Right lobe of liver (tissue), 6 donors: ENCODE data around the gene TMCO1. TPM values are rescaled to one million over a fixed set of nuclear protein-coding genes. Genes with fewer than 3 reads are reported as not detected.
A peak's percentile ranks its signal among the peaks of the same experiment; 100 is the strongest.

Source experiments
- ATAC-seq, 4 donors: fragments of 200-7000 bp; cut with Tn5 transposase; one replicate each; pipeline ENCODE4 v1.9.1; 2020; ENCODE audit warnings: mild to moderate bottlenecking in 4 of 4, moderate library complexity in 4 of 4
- DNase-seq, 3 donors: peaks; one replicate each; pipeline ENCODE4 v3.0.0-alpha.2; 2020
- H3K27ac ChIP-seq, 3 donors: fragments of 200-600 bp; one replicate each; pipeline ENCODE4 v1.8.0; 2022
- H3K27me3 ChIP-seq, 2 donors: fragments of 200-600 bp; one replicate each; pipeline ENCODE4 v1.8.0; 2022
- H3K36me3 ChIP-seq, 4 donors: fragments of 200-600 bp; sonication (generic) in 1 of 4; one replicate each; pipeline versions ENCODE4 v1.5.1 to v1.8.0; 2017 to 2022; ENCODE audit warnings: control low read depth in 1 of 4
- H3K4me1 ChIP-seq, 4 donors: fragments of 200-600 bp; sonication (generic) in 1 of 4; one replicate each; pipeline versions ENCODE4 v1.5.1 to v1.8.0; 2017 to 2022; ENCODE audit warnings: control low read depth in 1 of 4
- H3K4me3 ChIP-seq, 3 donors: fragments of 200-600 bp; one replicate each; pipeline ENCODE4 v1.8.0; 2022
- H3K9me3 ChIP-seq, 4 donors: fragments of 200-600 bp; sonication (generic) in 1 of 4; one replicate each; pipeline versions ENCODE4 v1.5.1 to v1.8.0; 2017 to 2022; ENCODE audit warnings: control low read depth in 1 of 4
- CTCF ChIP-seq, 4 donors: fragments of 200-600 bp in 3 of 4; fragments of 450-650 bp in 1 of 4; IDR thresholded peaks; one replicate each; pipeline versions ENCODE4 v1.5.1 to v1.8.0; 2016 to 2022; ENCODE audit warnings: antibody characterized with exemption in 4 of 4, mild to moderate bottlenecking in 2 of 4
- POLR2A ChIP-seq: fragments of 450-650 bp; IDR thresholded peaks from one replicate; pipeline ENCODE4 v1.6.1; 2017; ENCODE audit warnings: antibody characterized with exemption, mild to moderate bottlenecking
- WGBS: methylation state at CpG from one replicate; pipeline ENCODE4 v1.1.6; 2018; ENCODE audit warnings: low coverage, low lambda C conversion rate; ENCODE audit not compliant: insufficient coverage; ENCODE audit errors: missing lambda C conversion rate; 5-methylcytosine and 5-hydroxymethylcytosine counted together
- intact Hi-C, 2 donors: fragments of 100-400 bp; cut with DNase I; formaldehyde crosslinking; loops; one replicate each; pipeline versions ENCODE4 v1.11.2 to v1.14.1; 2022
- long read RNA-seq: library from polyadenylated mRNA; unstranded; transcript quantifications from one replicate; pipeline ENCODE4 v2.0.0, GENCODE V29; 2019
- total RNA-seq, 6 experiments: library from RNA; depleted of rRNA in 2 of 6; stranded (reverse); fragments of >200 nt in 2 of 6; fragmentation: NEBNext Ultra II Directional in 3 of 6; extraction: Animal tissue kit (Norgen Biotek cat#: 25700) in 3 of 6; gene quantifications; one replicate each; pipeline versions ENCODE4 v1.1.0 to v1.2.4, GENCODE V29; 2016 to 2023
- donor health status: DM: no; HTN: yes; CAD: no.
- donor health status: DM: no; HTN: no; CAD: no.
- donor health status: DM: no; HTN: no; CAD: no.
- donor health status: DM: no; HTN: yes; CAD: no.
- donor health status: DM: no; HTN: yes; CAD: no.

The TMCO1 gene
- 10 to 100 TPM; 54.7 to 92.9 (median 75.9) TPM for total RNA-seq
- long read RNA-seq, full-length matches to known transcripts, result 21 of 34 reads
- long read RNA-seq, partial matches to known transcripts, result 11 of 34 reads
- long read RNA-seq, other reads (novel, unspliced or antisense), result 2 of 34 reads

GRCh38 chr1:165768513-165769394 lies at the start of gene TMCO1:
Gene TMCO1, minus strand, starts transcription at chr1:165768868. Its CDS starts 117 bp downstream, at chr1:165768751.
- H3K27ac ChIP-seq, result peak within 1 kb of the TSS; percentile 65 to 85 (median 81)
- intact Hi-C loops, result no loop called here

GRCh38 chr1:165816826-165817497 lies 48.3 kb upstream of the TMCO1 start:
- Histone ChIP-seq H3K36me3 (no peaks in the 10 kb centered on the region), H3K4me1 (no peaks in the 10 kb centered on the region), H3K27me3 (no peaks in the 10 kb centered on the region), H3K9me3 (no peaks in the 10 kb centered on the region), H3K4me3 (no peak overlapping the region), H3K27ac (no peak overlapping the region)
- TF ChIP-seq POLR2A (no peak), CTCF (IDR thresholded peaks at IDR 0.05) (no peak)
- intact Hi-C loops, result no loop called here
- ATAC-seq (no peak), DNase-seq (no peak)
- 63% methylated on average over 7 of the region's 13 CpGs for WGBS

More at GRCh38 chr1:165768513-165769394, at the start of gene TMCO1:
- ATAC-seq, result peak; percentile 99 to 100 (median 99)
- TF ChIP-seq CTCF (IDR thresholded peaks at IDR 0.05) (no peak), POLR2A (peak; percentile 86)
- H3K27me3 ChIP-seq, result no peaks in the 10 kb centered on the region
- WGBS, result 0% methylated on average over 42 of the region's 56 CpGs
- H3K4me3 ChIP-seq, result peak within 1 kb of the TSS; percentile 74 to 91 (median 81)
- peaks cover 0 to 21% (median 0%) of the 10 kb centered on the region in 4 donors for H3K36me3 ChIP-seq
- peaks cover 0 to 21% (median 6%) of the 10 kb centered on the region in 4 donors for H3K4me1 ChIP-seq
- DNase-seq, result peak; percentile 93 to 98 (median 97)
- no peaks in the 10 kb centered on the region for H3K9me3 ChIP-seq

- no peak for TF ChIP-seq CTCF (IDR thresholded peaks at IDR 0.05)
- DNase-seq (no peak), ATAC-seq (no peak)
- Histone ChIP-seq H3K36me3 (no peaks in the 10 kb centered on the region), H3K27me3 (no peaks in the 10 kb centered on the region), H3K27ac (no peak overlapping the region), H3K4me1 (no peaks in the 10 kb centered on the region), H3K4me3 (no peak overlapping the region), H3K9me3 (no peaks in the 10 kb centered on the region)
- WGBS, result 65% methylated on average over 3 of the region's 3 CpGs
- intact Hi-C loops, result no loop called here
Measured at GRCh38 chr1:165816157-165816556, 47.5 kb upstream of the TMCO1 start.

GRCh38 chr1:165815725-165816124 lies 47.1 kb upstream of the TMCO1 start:
- no peak for ATAC-seq
- WGBS, result 7% methylated on average over 2 of the region's 3 CpGs
- TF ChIP-seq CTCF (IDR thresholded peaks at IDR 0.05), result no peak
- TF ChIP-seq POLR2A, result no peak
- no peak overlapping the region for H3K27ac ChIP-seq
- H3K27me3 ChIP-seq, result no peaks in the 10 kb centered on the region
- H3K4me3 ChIP-seq, result no peak overlapping the region
- DNase-seq, result no peak
- no peaks in the 10 kb centered on the region for H3K9me3 ChIP-seq
- intact Hi-C loops, result no loop called here
- H3K36me3 ChIP-seq, result no peaks in the 10 kb centered on the region
- H3K4me1 ChIP-seq, result no peaks in the 10 kb centered on the region
